Body of pancreas (tissue), 4 donors: Measurements from ENCODE around the gene APOBEC3G.

Experiments
- POLR2A ChIP-seq, 3 donors: fragments of 450-650 bp; IDR thresholded peaks; one replicate each; pipeline ENCODE4 v1.6.1; 2016; ENCODE audit warnings: antibody characterized with exemption in 3 of 3, mild to moderate bottlenecking in 2 of 3
- TF ChIP-seq, protein P1 (sequence below), 7 experiments: fragments of 450-650 bp in 4 of 7; fragments of 200-600 bp in 3 of 7; sonication (generic) in 3 of 7; IDR thresholded peaks; one replicate each; pipeline ENCODE4 v1.5.1; 2016 to 2019; ENCODE audit warnings: antibody characterized with exemption in 7 of 7

DNA sequence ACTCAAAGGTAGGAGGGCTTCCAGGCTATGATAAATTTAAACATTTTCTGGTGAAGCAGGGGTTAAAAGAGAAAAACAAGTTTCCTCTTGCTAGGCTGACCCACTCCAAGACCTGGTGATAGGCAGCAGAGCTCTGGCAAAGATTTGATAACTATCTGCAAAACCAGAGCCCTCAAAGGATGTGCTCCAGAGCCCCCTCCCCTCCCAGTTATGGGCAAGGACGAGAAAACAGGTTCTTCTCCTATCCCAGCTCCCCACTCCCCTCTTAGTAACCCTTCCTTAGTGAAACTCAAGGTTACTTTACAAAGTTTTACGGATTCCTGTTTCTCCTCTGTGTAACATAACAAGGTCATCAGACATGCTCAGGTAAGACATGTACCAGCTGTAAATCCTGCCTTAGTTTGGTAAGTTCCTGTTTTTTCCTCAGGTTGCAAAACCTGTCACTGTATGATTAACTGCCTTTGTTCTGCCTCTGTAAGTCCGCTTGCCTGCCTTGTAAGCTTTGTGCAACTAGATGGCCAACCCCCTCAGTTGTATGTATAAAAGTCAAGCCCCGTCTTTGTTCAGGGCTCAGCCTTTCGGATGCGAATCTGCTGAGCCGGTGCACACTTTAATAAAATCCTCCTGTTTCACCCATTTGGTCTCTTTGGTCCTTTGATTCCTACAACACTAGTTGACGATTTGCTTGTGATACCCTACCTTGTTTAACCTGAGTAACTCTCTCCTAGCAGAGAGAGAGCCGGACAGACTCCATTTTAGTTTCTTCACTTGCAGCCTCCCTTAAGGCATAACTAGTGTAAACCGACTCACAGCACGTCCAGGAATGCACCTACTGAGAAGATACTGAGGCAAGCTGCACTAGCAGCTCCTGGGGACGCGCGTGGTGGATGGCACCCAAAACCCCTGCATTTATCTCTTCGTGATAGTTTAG lies 33.8 kb downstream of the APOBEC3G start:
- no peak for TF ChIP-seq POLR2A (IDR thresholded peaks at IDR 0.05)
- TF ChIP-seq, protein P1, sequence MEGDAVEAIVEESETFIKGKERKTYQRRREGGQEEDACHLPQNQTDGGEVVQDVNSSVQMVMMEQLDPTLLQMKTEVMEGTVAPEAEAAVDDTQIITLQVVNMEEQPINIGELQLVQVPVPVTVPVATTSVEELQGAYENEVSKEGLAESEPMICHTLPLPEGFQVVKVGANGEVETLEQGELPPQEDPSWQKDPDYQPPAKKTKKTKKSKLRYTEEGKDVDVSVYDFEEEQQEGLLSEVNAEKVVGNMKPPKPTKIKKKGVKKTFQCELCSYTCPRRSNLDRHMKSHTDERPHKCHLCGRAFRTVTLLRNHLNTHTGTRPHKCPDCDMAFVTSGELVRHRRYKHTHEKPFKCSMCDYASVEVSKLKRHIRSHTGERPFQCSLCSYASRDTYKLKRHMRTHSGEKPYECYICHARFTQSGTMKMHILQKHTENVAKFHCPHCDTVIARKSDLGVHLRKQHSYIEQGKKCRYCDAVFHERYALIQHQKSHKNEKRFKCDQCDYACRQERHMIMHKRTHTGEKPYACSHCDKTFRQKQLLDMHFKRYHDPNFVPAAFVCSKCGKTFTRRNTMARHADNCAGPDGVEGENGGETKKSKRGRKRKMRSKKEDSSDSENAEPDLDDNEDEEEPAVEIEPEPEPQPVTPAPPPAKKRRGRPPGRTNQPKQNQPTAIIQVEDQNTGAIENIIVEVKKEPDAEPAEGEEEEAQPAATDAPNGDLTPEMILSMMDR (IDR thresholded peaks at IDR 0.05): no peak
